Ectodermal cell (in vitro differentiated cells): ENCODE results near the gene NRN1.
A peak's percentile ranks its signal among the peaks of the same experiment; 100 is the strongest.

Source experiments
- H3K27ac ChIP-seq: 2 replicates; pipeline ENCODE4 v1.7.0; 2013; ENCODE audit warnings: mild to moderate bottlenecking, low read depth, low read length; ENCODE audit not compliant: insufficient read depth, poor library complexity, severe bottlenecking
- H3K27me3 ChIP-seq: 2 replicates; pipeline ENCODE4 v1.7.0; 2013; ENCODE audit warnings: mild to moderate bottlenecking, low read length; ENCODE audit not compliant: insufficient read depth, control insufficient read depth, poor library complexity, severe bottlenecking
- H3K36me3 ChIP-seq: one replicate; pipeline ENCODE4 v1.7.0; 2013; ENCODE audit warnings: low read length; ENCODE audit not compliant: control insufficient read depth, insufficient read depth
- H3K4me1 ChIP-seq: one replicate; pipeline ENCODE4 v1.7.0; 2013; ENCODE audit warnings: low read length; ENCODE audit not compliant: control insufficient read depth, insufficient read depth
- H3K4me3 ChIP-seq: 2 replicates; pipeline ENCODE4 v1.7.0; 2013; ENCODE audit warnings: low read depth, low read length, control low read depth; ENCODE audit not compliant: insufficient read depth
- H3K9me3 ChIP-seq: 2 replicates; pipeline ENCODE4 v1.7.0; 2013; ENCODE audit warnings: mild to moderate bottlenecking, low read length, moderate library complexity; ENCODE audit not compliant: control insufficient read depth
- WGBS, 2 experiments: methylation state at CpG; one replicate each; pipeline ENCODE4 v1.1.7; 2013; ENCODE audit warnings: missing lambda C conversion rate in 2 of 2; 5-methylcytosine and 5-hydroxymethylcytosine counted together

Gene NRN1

GRCh38 chr6:6008648-6009421 lies 2.1 kb upstream of the NRN1 start:
- Histone ChIP-seq H3K27ac (no peak overlapping the region), H3K4me3 (peak overlapping the region; percentile 52), H3K27me3 (peaks cover 72% of the 10 kb centered on the region), H3K36me3 (no peaks in the 10 kb centered on the region), H3K9me3 (no peaks in the 10 kb centered on the region), H3K4me1 (peaks cover 39% of the 10 kb centered on the region)
- WGBS, 2 experiments, result 1% methylated on average over 60 to 61 of the region's 62 CpGs

DNA sequence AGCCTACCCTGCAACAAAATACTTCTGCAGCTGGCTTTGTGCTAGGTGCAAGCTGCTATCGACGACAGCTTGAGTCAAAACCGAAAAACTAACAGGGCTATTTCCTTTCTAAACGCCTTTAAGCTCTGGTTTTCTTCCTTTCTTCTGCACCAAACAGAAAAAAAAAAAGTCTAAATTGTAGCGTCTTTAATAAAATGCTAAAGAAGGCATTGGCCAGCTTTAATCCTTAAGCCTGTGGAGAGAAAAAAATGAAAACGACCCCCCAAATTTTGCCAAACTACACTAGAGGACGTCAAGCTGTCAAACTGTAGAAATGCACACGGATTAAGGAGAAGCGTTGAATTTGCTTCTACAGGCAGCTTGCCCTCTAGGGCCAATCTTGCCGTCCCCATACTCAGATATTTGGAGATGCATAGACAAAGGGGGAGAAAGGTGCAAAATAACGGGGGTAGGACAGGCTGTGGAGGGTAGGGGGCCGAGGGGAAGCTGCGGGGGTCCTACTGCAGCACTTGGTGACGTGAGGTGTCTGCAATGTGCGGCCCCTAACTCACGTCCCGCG lies 1.4 kb upstream of the NRN1 start:
- no peak overlapping the region for H3K27ac ChIP-seq
- H3K9me3 ChIP-seq, result no peaks in the 10 kb centered on the region
- 1% methylated on average over 17 to 18 of the region's 18 CpGs for WGBS, 2 experiments
- no peaks in the 10 kb centered on the region for H3K36me3 ChIP-seq
- peaks cover 39% of the 10 kb centered on the region for H3K4me1 ChIP-seq
- H3K27me3 ChIP-seq, result peaks cover 78% of the 10 kb centered on the region
- peak overlapping the region; percentile 52 for H3K4me3 ChIP-seq

- no peak overlapping the region for H3K27ac ChIP-seq
- H3K9me3 ChIP-seq, result no peaks in the 10 kb centered on the region
- peak overlapping the region; percentile 52 for H3K4me3 ChIP-seq
- no peaks in the 10 kb centered on the region for H3K36me3 ChIP-seq
- WGBS, 2 experiments, result 0% methylated on average over 57 of the region's 57 CpGs
- H3K4me1 ChIP-seq, result peaks cover 43% of the 10 kb centered on the region
- H3K27me3 ChIP-seq, result peaks cover 84% of the 10 kb centered on the region
Measured at GRCh38 chr6:6007366-6008088, 802 bp upstream of the NRN1 start.

GRCh38 chr6:6006006-6006427 lies 708 bp downstream of the NRN1 start:
- no peaks in the 10 kb centered on the region for H3K9me3 ChIP-seq
- no peak overlapping the region for H3K27ac ChIP-seq
- peaks cover 52% of the 10 kb centered on the region for H3K4me1 ChIP-seq
- H3K36me3 ChIP-seq, result no peaks in the 10 kb centered on the region
- 1 to 2% methylated on average over 10 of the region's 10 CpGs for WGBS, 2 experiments
- H3K27me3 ChIP-seq, result peaks cover 92% of the 10 kb centered on the region
- H3K4me3 ChIP-seq, result peak overlapping the region; percentile 52

DNA sequence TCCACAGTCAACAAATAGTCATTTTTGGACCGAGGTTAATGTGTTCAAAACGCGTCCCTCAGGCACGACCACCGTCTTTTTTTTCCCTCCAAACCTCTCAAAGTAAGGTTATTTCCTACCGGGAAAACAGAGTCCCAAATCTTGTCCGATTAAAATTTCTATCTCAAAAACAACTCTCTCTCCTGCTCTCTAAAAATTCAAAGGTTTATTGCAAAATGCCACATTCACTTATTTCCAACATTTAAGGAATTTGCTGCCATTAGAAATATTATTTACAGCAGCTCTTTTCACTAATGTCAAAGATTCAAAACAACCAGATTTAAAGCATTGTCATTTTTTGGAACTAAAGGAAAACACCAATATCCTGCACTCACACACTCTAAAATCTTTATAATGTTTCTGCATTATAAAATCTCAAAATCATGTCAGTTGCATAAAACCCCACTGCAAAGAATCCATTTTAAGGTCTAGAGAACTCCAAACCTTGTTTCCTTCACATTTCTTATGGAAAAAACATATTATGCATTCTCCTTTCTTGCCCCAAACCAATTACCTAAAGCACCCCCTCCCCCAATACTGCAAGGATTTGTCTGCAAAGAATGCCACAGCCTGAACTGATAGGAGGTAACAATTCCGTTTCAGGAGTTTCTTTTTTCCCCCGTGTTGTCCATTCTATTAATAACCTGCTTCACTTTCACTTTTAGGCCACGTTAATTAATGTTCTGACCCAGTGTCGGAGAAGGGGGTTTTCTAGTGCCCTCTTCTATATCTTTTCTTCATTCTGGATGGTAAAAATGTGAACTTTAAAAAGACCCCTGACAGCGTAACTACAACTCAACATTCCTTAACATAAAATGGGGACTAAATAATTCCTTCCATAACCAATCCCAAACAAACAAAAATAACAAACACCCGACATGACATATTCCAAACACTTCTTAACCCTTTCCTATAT lies 1.4 kb downstream of the NRN1 start:
- Histone ChIP-seq H3K9me3 (no peaks in the 10 kb centered on the region), H3K27me3 (peaks cover 98% of the 10 kb centered on the region), H3K4me1 (peaks cover 52% of the 10 kb centered on the region), H3K36me3 (no peaks in the 10 kb centered on the region), H3K27ac (no peak overlapping the region), H3K4me3 (no peak overlapping the region)
- 2 to 5% methylated on average over 12 to 13 of the region's 13 CpGs for WGBS, 2 experiments

GRCh38 chr6:6004390-6004995 lies 2.2 kb downstream of the NRN1 start:
- H3K4me3 ChIP-seq, result peak overlapping the region; percentile 39
- H3K4me1 ChIP-seq, result peaks cover 52% of the 10 kb centered on the region
- WGBS, 2 experiments, result 0 to 1% methylated on average over 37 of the region's 37 CpGs
- H3K27me3 ChIP-seq, result peaks cover 99% of the 10 kb centered on the region
- H3K36me3 ChIP-seq, result no peaks in the 10 kb centered on the region
- no peak overlapping the region for H3K27ac ChIP-seq
- no peaks in the 10 kb centered on the region for H3K9me3 ChIP-seq

DNA sequence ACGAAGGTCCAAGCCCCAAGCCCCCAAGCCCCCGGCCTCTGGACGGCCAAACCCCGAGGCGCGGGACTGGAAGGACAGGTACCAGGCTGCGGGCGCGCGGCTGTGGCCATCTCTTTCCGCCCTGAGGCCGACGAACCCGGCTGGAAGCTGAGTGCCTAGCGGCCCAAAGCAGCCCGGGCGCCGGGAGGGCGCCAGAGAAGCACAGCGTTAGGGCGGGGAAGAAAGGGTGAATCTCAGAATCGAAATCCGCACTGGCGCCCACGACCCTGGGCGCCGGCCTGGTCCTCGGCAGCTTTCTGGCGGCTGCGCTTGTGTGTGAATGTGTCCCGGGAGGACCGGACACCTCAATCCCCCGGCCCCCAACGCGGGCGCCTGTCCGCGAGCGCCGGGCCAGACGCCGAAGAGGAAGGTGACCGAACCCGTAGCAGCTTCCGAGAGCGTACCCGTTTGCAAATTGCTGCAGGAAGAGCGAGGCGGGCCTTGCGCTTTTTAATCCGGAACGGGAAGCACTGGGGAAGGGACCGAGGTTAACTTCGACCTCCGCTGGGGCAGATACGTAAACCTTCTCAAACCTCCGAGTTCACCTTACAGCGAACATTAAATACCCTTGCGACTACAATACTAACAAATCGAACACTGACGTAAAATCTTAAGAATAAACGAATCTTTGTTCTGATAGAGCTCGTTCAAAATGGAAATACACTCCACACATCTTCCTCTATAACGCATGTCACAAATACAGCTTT lies 2.9 kb downstream of the NRN1 start:
- Histone ChIP-seq H3K9me3 (no peaks in the 10 kb centered on the region), H3K4me1 (peaks cover 57% of the 10 kb centered on the region), H3K27ac (no peak overlapping the region), H3K27me3 (peaks cover 99% of the 10 kb centered on the region), H3K36me3 (no peaks in the 10 kb centered on the region), H3K4me3 (peak overlapping the region; percentile 39)
- 0% methylated on average over 64 of the region's 64 CpGs for WGBS, 2 experiments

DNA sequence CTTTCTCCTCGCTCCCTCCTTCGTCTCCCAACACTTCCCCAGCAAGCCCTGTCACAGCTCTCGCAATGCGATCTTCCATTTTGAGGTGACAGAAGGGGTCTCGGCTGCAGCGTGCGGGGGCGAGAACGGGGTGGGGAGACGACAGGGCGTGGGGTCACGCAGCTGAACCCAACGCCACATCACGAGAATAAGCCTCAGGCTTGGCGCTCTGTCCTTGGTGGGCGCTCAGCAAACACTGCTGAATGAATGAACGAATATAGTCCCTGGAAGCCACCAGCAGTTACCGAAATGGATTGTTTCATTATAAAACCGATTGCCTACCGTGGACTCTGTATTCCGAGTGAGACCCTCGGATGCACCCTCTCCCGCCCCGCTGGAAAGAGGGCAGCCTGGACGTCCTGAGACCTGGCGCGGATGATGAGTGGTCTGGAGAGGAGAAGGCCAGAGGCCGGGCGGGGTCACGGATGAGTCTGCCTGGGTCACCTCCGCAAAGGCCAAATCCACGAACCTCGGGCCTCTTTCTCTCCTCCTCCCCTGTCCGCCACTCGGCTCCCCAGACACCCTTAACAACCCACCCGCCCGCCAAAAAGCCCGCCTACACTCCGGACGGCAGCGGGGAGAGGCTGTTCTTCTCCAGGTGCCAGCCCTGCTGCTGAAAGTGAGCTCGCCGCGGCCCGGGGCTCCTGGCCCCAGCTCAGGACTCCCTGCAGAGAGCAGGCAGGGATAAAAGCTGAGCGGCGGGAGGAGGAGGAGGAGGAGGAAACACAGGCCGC lies 3.7 kb downstream of the NRN1 start:
- Histone ChIP-seq H3K27ac (no peak overlapping the region), H3K36me3 (no peaks in the 10 kb centered on the region), H3K4me1 (peaks cover 61% of the 10 kb centered on the region), H3K9me3 (no peaks in the 10 kb centered on the region), H3K4me3 (peak overlapping the region; percentile 39), H3K27me3 (peaks cover 100% of the 10 kb centered on the region)
- WGBS, 2 experiments, result 1% methylated on average over 48 of the region's 48 CpGs
